Measurements from ENCODE around the gene SNRPA.
"Not testable (repeated sequence)": the region's sequence is repeated elsewhere in the genome, so short reads cannot be mapped to it uniquely, and the experiment has no call there.

SNRPA gene

DNA sequence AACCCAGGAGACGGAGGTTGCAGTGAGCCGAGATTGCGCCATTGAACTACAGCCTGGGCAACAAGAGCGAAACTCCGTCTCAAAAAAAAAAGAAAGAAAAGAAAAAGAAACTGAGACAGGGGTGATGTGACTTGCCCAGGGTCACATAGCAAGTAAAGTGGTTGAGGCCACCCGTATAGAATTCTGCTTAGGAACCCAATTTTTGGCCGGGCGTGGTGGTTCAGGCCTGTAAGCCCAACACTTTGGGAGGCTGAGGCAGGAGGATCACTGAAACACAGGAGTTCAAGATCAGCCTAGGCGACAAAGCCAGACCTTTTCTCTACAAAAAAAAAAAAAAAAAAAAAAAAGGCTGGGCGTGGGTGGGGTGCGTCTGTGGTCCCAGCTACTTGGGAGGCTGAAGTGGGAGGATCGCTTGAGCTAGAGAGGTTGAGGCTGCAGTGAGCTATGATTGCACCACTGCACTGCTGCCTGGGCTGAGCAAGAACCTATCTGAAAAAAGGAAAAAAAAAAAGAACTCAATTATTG, 1.3 kb downstream of the SNRPA start:
- H3K9me3 ChIP-seq (ENCODE audit: control insufficient read depth, low read depth, low read length) = no peaks in the 10 kb centered on the region
- H3K4me1 ChIP-seq (ENCODE audit: control insufficient read depth, low read depth, low read length) = peaks cover 20% of the 10 kb centered on the region
- H3K36me3 ChIP-seq (ENCODE audit: control insufficient read depth, low read depth, low read length) = peaks cover 34% of the 10 kb centered on the region
- peak overlapping the region; percentile 98 for H3K9ac ChIP-seq (ENCODE audit: low read length)
- H3K27me3 ChIP-seq (ENCODE audit: control insufficient read depth, insufficient read depth, low read length) = no peaks in the 10 kb centered on the region
- peak overlapping the region; percentile 86 for H3K4me3 ChIP-seq (ENCODE audit: low read length)
- H3K27ac ChIP-seq (ENCODE audit: low read length) = no peak overlapping the region

DNA sequence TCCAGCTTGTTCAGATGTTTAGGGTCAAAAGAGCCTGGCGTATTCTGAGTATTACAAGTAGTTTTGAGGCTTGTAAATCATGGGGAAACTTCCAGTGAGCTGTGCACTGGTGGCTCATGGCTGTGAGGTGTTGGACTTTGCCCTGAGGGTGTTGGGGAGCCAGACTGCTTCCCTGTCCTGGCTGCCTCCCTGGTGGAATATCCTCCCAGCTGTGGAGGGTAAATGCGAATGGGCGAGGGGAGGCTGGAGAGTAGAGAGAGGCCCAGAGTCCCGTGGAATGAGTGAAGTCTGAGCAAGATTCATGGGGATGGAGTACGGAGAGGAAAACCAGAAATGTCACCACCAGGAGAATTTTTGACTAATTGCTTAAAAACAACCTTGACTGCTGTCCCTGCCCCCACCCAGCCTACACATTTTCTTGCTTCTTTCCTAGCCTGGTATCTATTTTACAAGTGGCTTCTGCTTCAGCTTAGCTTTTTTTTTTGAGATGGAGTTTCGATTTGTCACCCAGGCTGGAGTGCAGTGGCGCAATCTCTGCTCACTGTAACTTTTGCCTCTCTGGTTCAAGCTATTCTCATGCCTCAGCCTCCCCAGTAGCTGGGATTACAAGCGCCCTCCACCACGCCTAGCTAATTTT, 3.7 kb downstream of the SNRPA start:
- H3K4me1 ChIP-seq (ENCODE audit: control insufficient read depth, low read depth, low read length) = peaks cover 16% of the 10 kb centered on the region
- H3K9me3 ChIP-seq (ENCODE audit: control insufficient read depth, low read depth, low read length) = no peaks in the 10 kb centered on the region
- H3K4me3 ChIP-seq (ENCODE audit: low read length) = peak overlapping the region; percentile 2
- H3K9ac ChIP-seq (ENCODE audit: low read length) = peak overlapping the region; percentile 21
- H3K27me3 ChIP-seq (ENCODE audit: control insufficient read depth, insufficient read depth, low read length) = no peaks in the 10 kb centered on the region
- peaks cover 56% of the 10 kb centered on the region for H3K36me3 ChIP-seq (ENCODE audit: control insufficient read depth, low read depth, low read length)
- no peak overlapping the region for H3K27ac ChIP-seq (ENCODE audit: low read length)

DNA sequence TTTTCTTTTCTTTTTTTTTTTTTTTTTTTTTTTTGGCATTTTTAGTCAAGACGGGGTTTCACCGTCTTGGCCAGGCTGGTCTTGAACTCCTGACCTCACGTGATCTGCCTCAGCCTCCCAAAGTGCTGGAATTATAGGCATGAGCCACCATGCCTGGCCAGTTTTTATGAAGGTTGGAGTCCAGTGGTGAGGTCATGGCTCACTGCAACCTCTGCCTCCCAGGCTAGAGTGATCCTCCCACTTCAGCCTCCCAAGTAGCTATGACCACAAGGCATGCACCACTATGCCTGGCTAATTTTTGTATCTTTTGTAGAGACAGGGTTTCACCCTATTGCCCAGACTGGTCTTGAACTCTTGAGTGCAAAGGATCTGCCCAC, 4.2 kb downstream of the SNRPA start:
- no peaks in the 10 kb centered on the region for H3K9me3 ChIP-seq (ENCODE audit: control insufficient read depth, low read depth, low read length)
- peaks cover 12% of the 10 kb centered on the region for H3K4me1 ChIP-seq (ENCODE audit: control insufficient read depth, low read depth, low read length)
- H3K4me3 ChIP-seq (ENCODE audit: low read length) = no peak overlapping the region
- no peak overlapping the region for H3K27ac ChIP-seq (ENCODE audit: low read length)
- H3K9ac ChIP-seq (ENCODE audit: low read length) = no peak overlapping the region
- H3K36me3 ChIP-seq (ENCODE audit: control insufficient read depth, low read depth, low read length) = peaks cover 61% of the 10 kb centered on the region
- no peaks in the 10 kb centered on the region for H3K27me3 ChIP-seq (ENCODE audit: control insufficient read depth, insufficient read depth, low read length)

GRCh38 chr19:40755791-40756190, 4.8 kb downstream of the SNRPA start:
- peaks cover 66% of the 10 kb centered on the region for H3K36me3 ChIP-seq (ENCODE audit: control insufficient read depth, low read depth, low read length)
- no peak overlapping the region for H3K27ac ChIP-seq (ENCODE audit: low read length)
- no peak overlapping the region for H3K4me3 ChIP-seq (ENCODE audit: low read length)
- H3K27me3 ChIP-seq (ENCODE audit: control insufficient read depth, insufficient read depth, low read length) = no peaks in the 10 kb centered on the region
- H3K9ac ChIP-seq (ENCODE audit: low read length) = no peak overlapping the region
- no peaks in the 10 kb centered on the region for H3K9me3 ChIP-seq (ENCODE audit: control insufficient read depth, low read depth, low read length)
- H3K4me1 ChIP-seq (ENCODE audit: control insufficient read depth, low read depth, low read length) = peaks cover 12% of the 10 kb centered on the region

DNA sequence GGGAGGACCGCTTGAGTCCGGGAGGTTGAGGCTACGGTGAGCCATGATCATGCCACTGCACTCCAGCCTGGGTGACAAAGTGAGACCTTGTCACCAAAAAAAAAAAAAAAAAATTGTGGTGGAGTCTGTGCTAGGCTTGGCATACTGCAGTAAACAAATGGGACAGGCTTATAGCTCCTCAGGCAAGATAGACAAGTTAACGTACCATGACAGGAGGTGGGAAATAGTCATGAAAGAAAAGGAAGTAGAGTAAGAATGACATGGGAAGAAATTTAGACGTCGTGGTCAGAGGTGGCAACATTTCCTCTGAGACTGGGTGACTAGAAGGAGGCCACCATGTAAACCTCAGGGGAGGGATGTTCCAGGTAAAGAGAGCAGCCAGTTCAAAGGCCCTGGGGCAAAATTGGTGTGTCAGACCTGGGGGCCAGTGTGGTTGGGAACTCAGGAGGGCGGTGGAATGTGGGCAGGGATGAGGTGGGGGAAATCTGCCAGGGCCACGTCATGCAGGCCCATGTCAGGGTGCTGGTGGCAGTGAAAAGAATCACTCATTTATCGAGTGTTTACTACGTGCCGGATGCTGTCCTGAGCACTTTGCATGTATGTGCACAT, 5.6 kb downstream of the SNRPA start:
- Histone ChIP-seq H3K4me1 (ENCODE audit: control insufficient read depth, low read depth, low read length) (peaks cover 12% of the 10 kb centered on the region), H3K9ac (ENCODE audit: low read length) (no peak overlapping the region), H3K4me3 (ENCODE audit: low read length) (no peak overlapping the region), H3K27ac (ENCODE audit: low read length) (no peak overlapping the region), H3K27me3 (ENCODE audit: control insufficient read depth, insufficient read depth, low read length) (no peaks in the 10 kb centered on the region), H3K36me3 (ENCODE audit: control insufficient read depth, low read depth, low read length) (peaks cover 75% of the 10 kb centered on the region), H3K9me3 (ENCODE audit: control insufficient read depth, low read depth, low read length) (no peaks in the 10 kb centered on the region)

- no peaks in the 10 kb centered on the region for H3K27me3 ChIP-seq (ENCODE audit: control insufficient read depth, insufficient read depth, low read length)
- no peak overlapping the region for H3K4me3 ChIP-seq (ENCODE audit: low read length)
- peaks cover 6% of the 10 kb centered on the region for H3K4me1 ChIP-seq (ENCODE audit: control insufficient read depth, low read depth, low read length)
- H3K27ac ChIP-seq (ENCODE audit: low read length) = no peak overlapping the region
- peaks cover 89% of the 10 kb centered on the region for H3K36me3 ChIP-seq (ENCODE audit: control insufficient read depth, low read depth, low read length)
- H3K9ac ChIP-seq (ENCODE audit: low read length) = no peak overlapping the region
- H3K9me3 ChIP-seq (ENCODE audit: control insufficient read depth, low read depth, low read length) = no peaks in the 10 kb centered on the region
These were observed 7.5 kb downstream of the SNRPA start for GRCh38 chr19:40758491-40758890.

DNA sequence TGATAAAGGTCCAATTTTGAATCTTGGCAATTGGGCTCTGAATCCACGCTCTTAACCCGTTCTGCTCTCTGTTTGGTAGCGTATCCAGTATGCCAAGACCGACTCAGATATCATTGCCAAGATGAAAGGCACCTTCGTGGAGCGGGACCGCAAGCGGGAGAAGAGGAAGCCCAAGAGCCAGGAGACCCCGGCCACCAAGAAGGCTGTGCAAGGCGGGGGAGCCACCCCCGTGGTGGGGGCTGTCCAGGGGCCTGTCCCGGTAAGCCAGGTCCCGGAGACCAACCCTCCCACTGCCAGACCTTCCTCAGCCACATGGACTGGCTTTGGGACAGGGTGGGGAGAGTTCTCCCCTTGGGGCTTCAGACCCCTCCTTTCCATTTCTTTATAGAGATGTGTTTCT, 8.3 kb downstream of the SNRPA start:
- Histone ChIP-seq H3K36me3 (ENCODE audit: control insufficient read depth, low read depth, low read length) (peaks cover 94% of the 10 kb centered on the region), H3K9ac (ENCODE audit: low read length) (no peak overlapping the region), H3K4me1 (ENCODE audit: control insufficient read depth, low read depth, low read length) (peaks cover 3% of the 10 kb centered on the region), H3K27me3 (ENCODE audit: control insufficient read depth, insufficient read depth, low read length) (no peaks in the 10 kb centered on the region), H3K4me3 (ENCODE audit: low read length) (no peak overlapping the region), H3K9me3 (ENCODE audit: control insufficient read depth, low read depth, low read length) (no peaks in the 10 kb centered on the region), H3K27ac (ENCODE audit: low read length) (no peak overlapping the region)

DNA sequence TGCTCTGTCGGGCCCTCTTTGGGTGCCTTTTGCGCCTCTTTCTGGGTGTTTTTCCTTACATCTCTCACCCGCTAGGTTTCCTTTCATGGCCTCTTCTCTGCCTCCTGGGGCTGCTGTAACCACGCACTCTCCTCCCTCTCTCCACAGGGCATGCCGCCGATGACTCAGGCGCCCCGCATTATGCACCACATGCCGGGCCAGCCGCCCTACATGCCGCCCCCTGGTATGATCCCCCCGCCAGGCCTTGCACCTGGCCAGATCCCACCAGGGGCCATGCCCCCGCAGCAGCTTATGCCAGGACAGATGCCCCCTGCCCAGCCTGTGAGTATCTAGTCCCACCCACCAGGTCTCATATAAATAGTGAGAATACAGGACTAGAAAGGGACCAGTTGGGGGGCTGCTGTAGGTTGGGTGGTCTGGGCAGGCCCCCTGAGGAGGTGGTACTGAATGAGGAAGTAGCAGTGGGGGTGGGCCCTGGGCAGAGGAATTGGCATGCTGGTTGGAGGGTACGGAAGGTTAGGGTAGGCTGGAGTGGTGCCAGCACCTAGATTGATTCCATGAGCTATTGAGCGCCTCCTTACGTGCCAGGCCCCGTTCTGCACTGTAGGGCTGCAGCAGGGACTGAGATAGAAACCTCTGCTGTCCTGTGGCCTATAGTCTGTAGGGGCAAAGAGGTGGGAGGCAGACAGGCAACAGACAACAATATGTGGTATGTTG, 11.9 kb downstream of the SNRPA start:
- Histone ChIP-seq H3K4me3 (ENCODE audit: low read length) (no peak overlapping the region), H3K4me1 (ENCODE audit: control insufficient read depth, low read depth, low read length) (no peaks in the 10 kb centered on the region), H3K27ac (ENCODE audit: low read length) (no peak overlapping the region), H3K36me3 (ENCODE audit: control insufficient read depth, low read depth, low read length) (peaks cover 84% of the 10 kb centered on the region), H3K9me3 (ENCODE audit: control insufficient read depth, low read depth, low read length) (no peaks in the 10 kb centered on the region), H3K27me3 (ENCODE audit: control insufficient read depth, insufficient read depth, low read length) (no peaks in the 10 kb centered on the region), H3K9ac (ENCODE audit: low read length) (no peak overlapping the region)

DNA sequence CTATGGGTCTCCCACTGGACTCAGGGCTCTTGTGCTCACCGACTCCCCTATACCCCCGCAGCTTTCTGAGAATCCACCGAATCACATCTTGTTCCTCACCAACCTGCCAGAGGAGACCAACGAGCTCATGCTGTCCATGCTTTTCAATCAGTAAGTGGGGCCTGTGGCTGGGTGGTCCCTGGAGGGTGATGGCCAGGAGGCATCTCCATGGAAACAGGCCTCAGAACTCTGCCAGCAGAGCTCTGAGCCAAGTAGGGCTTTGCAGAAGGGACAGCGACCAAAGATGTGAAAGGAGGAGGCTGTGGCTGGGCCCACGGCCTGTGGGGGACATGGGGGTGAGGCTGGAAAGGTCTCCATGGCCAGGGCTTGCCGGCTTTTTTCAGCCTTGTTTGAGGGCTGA, 12.5 kb downstream of the SNRPA start:
- Histone ChIP-seq H3K27me3 (ENCODE audit: control insufficient read depth, insufficient read depth, low read length) (no peaks in the 10 kb centered on the region), H3K27ac (ENCODE audit: low read length) (no peak overlapping the region), H3K4me1 (ENCODE audit: control insufficient read depth, low read depth, low read length) (no peaks in the 10 kb centered on the region), H3K4me3 (ENCODE audit: low read length) (no peak overlapping the region), H3K36me3 (ENCODE audit: control insufficient read depth, low read depth, low read length) (peaks cover 78% of the 10 kb centered on the region), H3K9ac (ENCODE audit: low read length) (no peak overlapping the region), H3K9me3 (ENCODE audit: control insufficient read depth, low read depth, low read length) (no peaks in the 10 kb centered on the region)

GRCh38 chr19:40763963-40764362, 13.0 kb downstream of the SNRPA start:
- H3K4me1 ChIP-seq (ENCODE audit: control insufficient read depth, low read depth, low read length) = no peaks in the 10 kb centered on the region
- no peaks in the 10 kb centered on the region for H3K9me3 ChIP-seq (ENCODE audit: control insufficient read depth, low read depth, low read length)
- H3K4me3 ChIP-seq (ENCODE audit: low read length) = no peak overlapping the region
- H3K36me3 ChIP-seq (ENCODE audit: control insufficient read depth, low read depth, low read length) = peaks cover 74% of the 10 kb centered on the region
- H3K27ac ChIP-seq (ENCODE audit: low read length) = no peak overlapping the region
- no peaks in the 10 kb centered on the region for H3K27me3 ChIP-seq (ENCODE audit: control insufficient read depth, insufficient read depth, low read length)
- no peak overlapping the region for H3K9ac ChIP-seq (ENCODE audit: low read length)

GRCh38 chr19:40766385-40766784, 15.4 kb downstream of the SNRPA start:
- peaks cover 49% of the 10 kb centered on the region for H3K36me3 ChIP-seq (ENCODE audit: control insufficient read depth, low read depth, low read length)
- not testable (repeated sequence) for H3K27me3 ChIP-seq (ENCODE audit: control insufficient read depth, insufficient read depth, low read length); H3K4me1 ChIP-seq (ENCODE audit: control insufficient read depth, low read depth, low read length); H3K27ac ChIP-seq (ENCODE audit: low read length); H3K9me3 ChIP-seq (ENCODE audit: control insufficient read depth, low read depth, low read length); H3K9ac ChIP-seq (ENCODE audit: low read length); H3K4me3 ChIP-seq (ENCODE audit: low read length)

Data from iPS-18a (cell line).